MCF 10A (cell line): ENCODE results near the gene DUSP16. TPM values are rescaled to one million over a fixed set of nuclear protein-coding genes. Genes with fewer than 3 reads are reported as not detected.

Experiments used
- BruUV-seq: library from RNA; stranded (reverse); fragments of 400-500 nt; replicated peaks from 2 replicates; lab custom pipeline; 2021; lab: Mats Ljungman, UMichigan
- CTCF ChIA-PET: fragments of 300-600 bp; sonication (Branson Sonifier 250); formaldehyde crosslinking; extraction: SDS; loops from one replicate; lab custom pipeline; 2021; ENCODE audit warnings: antibody characterized with exemption, inconsistent platforms; lab: Yijun Ruan, JAX
- POLR2A ChIA-PET: fragments of 300-600, 350-650 bp; sonication (Branson Sonifier 250); formaldehyde crosslinking; extraction: SDS; loops from one replicate; lab custom pipeline; 2020; ENCODE audit warnings: antibody characterized with exemption, inconsistent platforms; lab: Yijun Ruan, JAX
- DNase-seq: peaks from one replicate; pipeline ENCODE4 v3.0.0-alpha.2; 2018; ENCODE audit not compliant: unreplicated experiment
- H3K27ac Mint-ChIP-seq: one replicate; pipeline ENCODE4 v1.8.0; 2022; ENCODE audit warnings: mild to moderate bottlenecking, low read depth, mixed read lengths; ENCODE audit not compliant: unreplicated experiment
- H3K27me3 Mint-ChIP-seq: one replicate; pipeline ENCODE4 v1.8.0; 2022; ENCODE audit warnings: mixed read lengths; ENCODE audit not compliant: insufficient read depth, unreplicated experiment
- H3K36me3 Mint-ChIP-seq: one replicate; pipeline ENCODE4 v1.8.0; 2022; ENCODE audit warnings: mild to moderate bottlenecking, moderate library complexity, mixed read lengths; ENCODE audit not compliant: insufficient read depth, unreplicated experiment
- H3K4me1 Mint-ChIP-seq: one replicate; pipeline ENCODE4 v1.8.0; 2022; ENCODE audit warnings: mixed read lengths; ENCODE audit not compliant: insufficient read depth, unreplicated experiment
- H3K4me3 Mint-ChIP-seq: one replicate; pipeline ENCODE4 v1.8.0; 2022; ENCODE audit warnings: mild to moderate bottlenecking, moderate library complexity, mixed read lengths; ENCODE audit not compliant: unreplicated experiment
- H3K9me3 Mint-ChIP-seq: one replicate; pipeline ENCODE4 v1.8.0; 2022; ENCODE audit warnings: mixed read lengths; ENCODE audit not compliant: unreplicated experiment
- intact Hi-C: fragments of 100-400 bp; cut with micrococcal nuclease; formaldehyde crosslinking; loops from 2 replicates; pipeline ENCODE4 v1.14.1; 2022
- total RNA-seq: library from RNA; stranded (reverse); gene quantifications from 2 replicates; pipeline ENCODE4 v1.2.3, GENCODE V29; 2022
- TF ChIP-seq, protein P1 (sequence below): fragments of 200-600 bp; IDR thresholded peaks from one replicate; pipeline ENCODE4 v1.8.0; 2022; ENCODE audit warnings: antibody characterized with exemption, mild to moderate bottlenecking; ENCODE audit not compliant: unreplicated experiment

Gene DUSP16
- total RNA-seq, 1 experiment from 2014 or later = 20.7 TPM

DNA sequence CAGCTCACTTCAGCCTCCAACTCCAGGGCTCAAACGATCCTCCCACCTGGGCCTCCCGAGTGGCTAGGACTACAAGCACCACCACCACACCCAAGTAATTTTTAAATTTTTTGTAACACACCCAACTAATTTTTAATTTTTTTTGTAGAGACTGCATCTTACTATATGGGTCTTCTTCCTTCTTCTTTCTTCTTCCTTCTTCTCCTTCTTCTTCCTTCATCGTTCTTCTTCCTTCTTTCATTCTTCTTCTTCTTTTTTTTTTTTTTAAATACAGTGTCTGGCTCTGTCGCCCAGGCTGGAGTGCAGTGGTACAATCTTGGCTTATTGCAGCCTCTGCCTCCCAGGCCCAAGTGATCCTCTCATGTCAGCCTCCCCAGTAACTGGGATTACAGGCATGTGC, 48.0 kb upstream of the DUSP16 start:
- no peaks in the 10 kb centered on the region for H3K27me3 Mint-ChIP-seq
- H3K27ac Mint-ChIP-seq = peak overlapping the region; percentile 98
- H3K4me1 Mint-ChIP-seq = peaks cover 25% of the 10 kb centered on the region
- no peak for DNase-seq
- POLR2A ChIA-PET = interaction anchor here (0.6 to 3.0 kb wide), 5 partner anchors 9 to 254 kb away, joined by 3 to 21 read pairs (median 10); partner anchors contain the start of gene BORCS5
- CTCF ChIA-PET = no interaction called here
- H3K36me3 Mint-ChIP-seq = peaks cover 22% of the 10 kb centered on the region
- intact Hi-C loops = loop anchor here (1.0 to 5.0 kb wide), 3 partner anchors 48 to 528 kb away; partner anchors contain the start of gene DUSP16
- H3K4me3 Mint-ChIP-seq = peak overlapping the region; percentile 95
- no peaks in the 10 kb centered on the region for H3K9me3 Mint-ChIP-seq
- BruUV-seq = no TSS peak
- TF ChIP-seq, protein P1, sequence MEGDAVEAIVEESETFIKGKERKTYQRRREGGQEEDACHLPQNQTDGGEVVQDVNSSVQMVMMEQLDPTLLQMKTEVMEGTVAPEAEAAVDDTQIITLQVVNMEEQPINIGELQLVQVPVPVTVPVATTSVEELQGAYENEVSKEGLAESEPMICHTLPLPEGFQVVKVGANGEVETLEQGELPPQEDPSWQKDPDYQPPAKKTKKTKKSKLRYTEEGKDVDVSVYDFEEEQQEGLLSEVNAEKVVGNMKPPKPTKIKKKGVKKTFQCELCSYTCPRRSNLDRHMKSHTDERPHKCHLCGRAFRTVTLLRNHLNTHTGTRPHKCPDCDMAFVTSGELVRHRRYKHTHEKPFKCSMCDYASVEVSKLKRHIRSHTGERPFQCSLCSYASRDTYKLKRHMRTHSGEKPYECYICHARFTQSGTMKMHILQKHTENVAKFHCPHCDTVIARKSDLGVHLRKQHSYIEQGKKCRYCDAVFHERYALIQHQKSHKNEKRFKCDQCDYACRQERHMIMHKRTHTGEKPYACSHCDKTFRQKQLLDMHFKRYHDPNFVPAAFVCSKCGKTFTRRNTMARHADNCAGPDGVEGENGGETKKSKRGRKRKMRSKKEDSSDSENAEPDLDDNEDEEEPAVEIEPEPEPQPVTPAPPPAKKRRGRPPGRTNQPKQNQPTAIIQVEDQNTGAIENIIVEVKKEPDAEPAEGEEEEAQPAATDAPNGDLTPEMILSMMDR = no peak

DNA sequence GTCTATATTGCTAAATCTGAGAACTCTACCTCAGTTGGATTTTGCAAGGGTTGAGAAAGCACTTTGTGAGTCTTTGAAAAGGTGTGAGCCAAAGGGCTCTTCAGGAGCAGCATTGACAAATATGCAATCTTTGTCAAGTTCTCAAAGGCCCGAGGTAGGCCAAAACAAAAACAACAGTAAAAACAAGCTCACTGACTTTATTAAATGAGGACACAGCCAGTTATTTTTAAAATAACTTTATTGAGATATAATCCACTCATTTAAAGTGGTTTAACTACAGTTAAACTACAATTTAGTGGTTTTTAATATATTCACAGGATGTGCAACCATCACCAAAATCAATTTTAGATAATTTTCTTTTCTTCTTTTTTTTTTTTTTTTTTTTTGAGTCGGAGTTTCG, 47.0 kb upstream of the DUSP16 start:
- Mint-ChIP-seq H3K9me3 (no peaks in the 10 kb centered on the region), H3K36me3 (peaks cover 15% of the 10 kb centered on the region), H3K27ac (no peak overlapping the region), H3K4me3 (no peak overlapping the region), H3K4me1 (peaks cover 25% of the 10 kb centered on the region), H3K27me3 (no peaks in the 10 kb centered on the region)
- DNase-seq = no peak
- intact Hi-C loops = loop anchor here (2.0 to 5.0 kb wide), 3 partner anchors 47 to 527 kb away; partner anchors contain the start of gene DUSP16
- BruUV-seq = no TSS peak
- TF ChIP-seq, protein P1 = no peak
- POLR2A ChIA-PET = interaction anchor here (1.2 kb wide), 1 partner anchor 47 kb away, joined by 7 read pairs; the partner anchor contains the start of gene DUSP16
- CTCF ChIA-PET = interaction anchor here (0.6 to 1.0 kb wide), 2 partner anchors 47 to 382 kb away, joined by 3 read pairs; partner anchors contain the start of gene DUSP16

DNA sequence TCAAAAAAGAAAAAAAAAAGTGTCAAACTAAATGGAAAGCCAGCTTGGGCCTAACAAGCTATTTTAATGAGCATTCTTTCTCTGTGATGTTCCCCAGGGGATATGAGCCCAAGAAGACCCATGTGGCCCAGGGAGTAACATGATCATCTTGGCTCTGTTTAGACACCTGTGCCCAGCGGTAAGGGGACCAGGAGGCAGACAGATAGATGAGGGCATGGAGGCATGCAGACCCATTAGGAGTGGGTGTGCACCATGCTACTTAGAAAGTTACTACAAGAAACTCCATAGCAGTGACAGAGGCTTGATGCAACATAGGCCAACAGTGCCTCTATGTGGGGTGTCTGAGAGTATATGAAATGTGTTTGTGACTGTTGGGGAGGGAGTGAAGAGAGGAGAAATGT, 45.9 kb upstream of the DUSP16 start:
- TF ChIP-seq, protein P1 = no peak
- POLR2A ChIA-PET = no interaction called here
- DNase-seq = peak; percentile 29

DNA sequence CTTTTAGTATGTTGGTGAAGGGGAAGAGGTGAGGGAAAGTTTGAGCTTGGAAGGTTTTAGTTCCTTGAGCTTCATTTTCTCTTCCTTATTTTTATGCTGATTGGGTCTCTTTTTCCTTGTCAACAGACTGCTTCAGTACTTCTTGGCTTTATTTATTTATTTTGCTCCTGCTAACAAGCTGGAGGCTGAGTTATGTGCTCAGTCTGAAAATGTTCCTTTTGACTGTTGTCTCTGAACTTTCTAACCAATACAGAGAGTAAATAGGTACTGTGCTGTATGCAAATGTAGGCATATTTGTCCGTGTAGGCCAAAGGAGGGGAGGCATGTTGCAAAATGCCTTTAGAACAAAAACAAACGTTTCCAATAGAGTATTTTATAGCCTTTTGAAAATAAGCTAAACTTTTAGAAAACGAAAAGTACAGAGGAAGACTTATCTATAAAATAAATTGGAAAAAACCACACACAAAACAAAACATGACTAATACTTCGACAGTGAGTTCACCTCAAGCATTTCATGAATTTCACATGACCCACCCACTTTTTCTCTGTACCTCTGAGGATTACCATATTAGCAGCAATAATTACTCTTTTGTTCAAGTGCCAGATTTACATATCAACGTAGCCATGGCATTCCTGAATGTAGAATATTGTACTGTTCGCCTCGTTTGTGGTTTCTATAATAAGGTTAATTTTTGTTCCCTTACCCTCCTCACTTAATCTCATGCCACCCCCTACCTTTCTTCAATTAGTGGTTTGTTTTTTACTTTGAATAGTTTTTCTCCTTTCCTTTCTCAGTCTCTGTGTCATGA, 44.3 kb upstream of the DUSP16 start:
- Mint-ChIP-seq H3K27ac (peak overlapping the region; percentile 66), H3K4me1 (peaks cover 19% of the 10 kb centered on the region), H3K27me3 (no peaks in the 10 kb centered on the region), H3K9me3 (no peaks in the 10 kb centered on the region), H3K4me3 (peak overlapping the region; percentile 2), H3K36me3 (no peaks in the 10 kb centered on the region)
- TF ChIP-seq, protein P1 = no peak
- ChIA-PET CTCF (interaction anchor here (0.6 to 1.7 kb wide), 5 partner anchors 26 to 97 kb away, joined by 3 to 12 read pairs (median 3); partner anchors contain the start of gene DUSP16), POLR2A (interaction anchor here (0.5 to 1.6 kb wide), 7 partner anchors 8 to 1777 kb away, joined by 3 to 7 read pairs (median 3); partner anchors contain the start of gene GPR19)
- no TSS peak for BruUV-seq
- peak; percentile 46 for DNase-seq
- intact Hi-C loops = loop anchor here (2.0 kb wide), 1 partner anchor 98 kb away; no protein-coding TSS in a partner anchor

More for the DNA sequence above, 45.9 kb upstream of the DUSP16 start:
- Mint-ChIP-seq H3K9me3 (no peaks in the 10 kb centered on the region), H3K36me3 (peaks cover 5% of the 10 kb centered on the region), H3K4me3 (no peak overlapping the region), H3K27me3 (no peaks in the 10 kb centered on the region), H3K4me1 (peaks cover 25% of the 10 kb centered on the region), H3K27ac (peak overlapping the region; percentile 66)
- intact Hi-C loops = loop anchor here (2.0 kb wide), 1 partner anchor 232 kb away; no protein-coding TSS in a partner anchor
- BruUV-seq = no TSS peak
- CTCF ChIA-PET = interaction anchor here (0.6 to 1.0 kb wide), 7 partner anchors 11 to 283 kb away, joined by 3 to 5 read pairs (median 3); no protein-coding TSS in a partner anchor
